ENCODE measurements around the gene HERPUD1. TPM values are rescaled to one million over a fixed set of nuclear protein-coding genes. Genes with fewer than 3 reads are reported as not detected.
"Not testable (repeated sequence)": the region's sequence is repeated elsewhere in the genome, so short reads cannot be mapped to it uniquely, and the experiment has no call there.

Gene HERPUD1
- total RNA-seq, 1 experiment from 2014 or later, result 45.2 TPM

DNA sequence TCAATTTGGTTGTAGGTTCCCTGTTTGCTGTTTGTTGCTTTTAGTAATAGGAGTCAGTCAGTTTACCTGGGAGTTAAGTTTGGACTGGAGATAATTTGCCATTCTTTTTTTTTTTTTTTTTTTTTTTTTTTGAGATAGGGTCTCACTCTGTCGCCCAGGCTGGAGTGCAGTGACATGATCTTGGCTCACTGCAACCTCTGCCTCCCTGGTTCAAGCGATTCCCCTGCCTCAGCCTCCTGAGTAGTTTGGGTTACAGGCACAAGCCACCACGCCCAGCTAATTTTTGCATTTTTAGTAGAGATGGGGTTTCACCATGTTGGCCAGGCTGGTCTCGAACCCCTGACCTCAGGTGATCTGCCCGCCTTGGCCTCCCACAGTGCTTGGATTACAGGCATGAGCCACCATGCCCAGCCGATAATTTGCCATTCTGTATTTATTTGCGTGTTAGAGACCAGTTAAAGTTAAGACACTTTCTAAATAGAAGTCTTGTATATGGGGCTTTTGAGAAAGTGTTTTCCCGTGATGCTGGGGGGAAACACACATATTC, 2.7 kb downstream of the HERPUD1 start:
- H3K27me3 ChIP-seq (ENCODE audit: control insufficient read depth, insufficient read depth, low read length); CTCF ChIA-PET; ATAC-seq; BruUV-seq (replicated peaks); in situ Hi-C loops (cut with HindIII; ENCODE audit: low pct_unique_long_range_greater_than_20kb, low sequenced_read_pairs); H3K4me1 ChIP-seq (ENCODE audit: control insufficient read depth, insufficient read depth, low read length); POLR2A ChIA-PET; H3K27ac ChIP-seq (ENCODE audit: low read length); DNase-seq (ENCODE audit: low read depth, low spot score); H3K9me3 ChIP-seq (ENCODE audit: control insufficient read depth, insufficient read depth, low read depth, low read length): not testable (repeated sequence)
- intact Hi-C loops (cut with micrococcal nuclease; ENCODE audit: unreplicated experiment), result loop anchor here (10.0 kb wide), 1 partner anchor 60 kb away; no protein-coding TSS in a partner anchor
- peaks cover 32% of the 10 kb centered on the region for H3K36me3 ChIP-seq (ENCODE audit: control insufficient read depth, insufficient read depth, low read length)
- peak overlapping the region; percentile 91 to 95 for H3K4me3 ChIP-seq (ENCODE audit: low read depth in 2 of 2, low read length in 2 of 2)

DNA sequence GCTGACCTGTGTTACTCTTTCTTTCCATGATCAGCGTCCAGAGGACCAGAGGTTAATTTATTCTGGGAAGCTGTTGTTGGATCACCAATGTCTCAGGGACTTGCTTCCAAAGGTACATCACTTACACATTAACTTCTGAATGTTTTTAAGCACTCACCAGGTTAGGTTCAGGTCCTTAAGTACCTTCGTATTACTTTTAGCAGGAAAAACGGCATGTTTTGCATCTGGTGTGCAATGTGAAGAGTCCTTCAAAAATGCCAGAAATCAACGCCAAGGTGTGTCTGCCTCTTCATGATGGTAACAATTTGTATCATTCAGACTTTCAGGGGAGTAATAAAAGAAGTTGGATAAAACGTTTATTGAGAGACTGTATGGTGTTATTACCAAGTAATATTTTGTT, 3.3 kb downstream of the HERPUD1 start:
- H3K27me3 ChIP-seq (ENCODE audit: control insufficient read depth, insufficient read depth, low read length), result no peaks in the 10 kb centered on the region
- ChIA-PET POLR2A (no interaction called here), CTCF (no interaction called here)
- H3K36me3 ChIP-seq (ENCODE audit: control insufficient read depth, insufficient read depth, low read length), result peaks cover 32% of the 10 kb centered on the region
- H3K27ac ChIP-seq (ENCODE audit: low read length), result no peak overlapping the region
- intact Hi-C loops (cut with micrococcal nuclease; ENCODE audit: unreplicated experiment) (loop anchor here (10.0 kb wide), 1 partner anchor 60 kb away; no protein-coding TSS in a partner anchor), in situ Hi-C loops (cut with HindIII; ENCODE audit: low pct_unique_long_range_greater_than_20kb, low sequenced_read_pairs) (no loop called here)
- H3K9me3 ChIP-seq (ENCODE audit: control insufficient read depth, insufficient read depth, low read depth, low read length), result no peaks in the 10 kb centered on the region
- DNase-seq (ENCODE audit: low read depth, low spot score) (no peak), ATAC-seq (no peak)
- TF ChIP-seq, protein P1, sequence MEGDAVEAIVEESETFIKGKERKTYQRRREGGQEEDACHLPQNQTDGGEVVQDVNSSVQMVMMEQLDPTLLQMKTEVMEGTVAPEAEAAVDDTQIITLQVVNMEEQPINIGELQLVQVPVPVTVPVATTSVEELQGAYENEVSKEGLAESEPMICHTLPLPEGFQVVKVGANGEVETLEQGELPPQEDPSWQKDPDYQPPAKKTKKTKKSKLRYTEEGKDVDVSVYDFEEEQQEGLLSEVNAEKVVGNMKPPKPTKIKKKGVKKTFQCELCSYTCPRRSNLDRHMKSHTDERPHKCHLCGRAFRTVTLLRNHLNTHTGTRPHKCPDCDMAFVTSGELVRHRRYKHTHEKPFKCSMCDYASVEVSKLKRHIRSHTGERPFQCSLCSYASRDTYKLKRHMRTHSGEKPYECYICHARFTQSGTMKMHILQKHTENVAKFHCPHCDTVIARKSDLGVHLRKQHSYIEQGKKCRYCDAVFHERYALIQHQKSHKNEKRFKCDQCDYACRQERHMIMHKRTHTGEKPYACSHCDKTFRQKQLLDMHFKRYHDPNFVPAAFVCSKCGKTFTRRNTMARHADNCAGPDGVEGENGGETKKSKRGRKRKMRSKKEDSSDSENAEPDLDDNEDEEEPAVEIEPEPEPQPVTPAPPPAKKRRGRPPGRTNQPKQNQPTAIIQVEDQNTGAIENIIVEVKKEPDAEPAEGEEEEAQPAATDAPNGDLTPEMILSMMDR (IDR thresholded peaks at IDR 0.05), result no peak
- no peak for TF ChIP-seq SIN3A (IDR thresholded peaks at IDR 0.05; ENCODE audit: borderline replicate concordance, insufficient read depth, low read depth, low read length)
- no peak for TF ChIP-seq POLR2AphosphoS5 (IDR thresholded peaks at IDR 0.05; ENCODE audit: low read depth, low read length)
- no peak for TF ChIP-seq TCF7L2 (IDR thresholded peaks at IDR 0.05; ENCODE audit: low read depth, low read length)
- TF ChIP-seq, protein P2, sequence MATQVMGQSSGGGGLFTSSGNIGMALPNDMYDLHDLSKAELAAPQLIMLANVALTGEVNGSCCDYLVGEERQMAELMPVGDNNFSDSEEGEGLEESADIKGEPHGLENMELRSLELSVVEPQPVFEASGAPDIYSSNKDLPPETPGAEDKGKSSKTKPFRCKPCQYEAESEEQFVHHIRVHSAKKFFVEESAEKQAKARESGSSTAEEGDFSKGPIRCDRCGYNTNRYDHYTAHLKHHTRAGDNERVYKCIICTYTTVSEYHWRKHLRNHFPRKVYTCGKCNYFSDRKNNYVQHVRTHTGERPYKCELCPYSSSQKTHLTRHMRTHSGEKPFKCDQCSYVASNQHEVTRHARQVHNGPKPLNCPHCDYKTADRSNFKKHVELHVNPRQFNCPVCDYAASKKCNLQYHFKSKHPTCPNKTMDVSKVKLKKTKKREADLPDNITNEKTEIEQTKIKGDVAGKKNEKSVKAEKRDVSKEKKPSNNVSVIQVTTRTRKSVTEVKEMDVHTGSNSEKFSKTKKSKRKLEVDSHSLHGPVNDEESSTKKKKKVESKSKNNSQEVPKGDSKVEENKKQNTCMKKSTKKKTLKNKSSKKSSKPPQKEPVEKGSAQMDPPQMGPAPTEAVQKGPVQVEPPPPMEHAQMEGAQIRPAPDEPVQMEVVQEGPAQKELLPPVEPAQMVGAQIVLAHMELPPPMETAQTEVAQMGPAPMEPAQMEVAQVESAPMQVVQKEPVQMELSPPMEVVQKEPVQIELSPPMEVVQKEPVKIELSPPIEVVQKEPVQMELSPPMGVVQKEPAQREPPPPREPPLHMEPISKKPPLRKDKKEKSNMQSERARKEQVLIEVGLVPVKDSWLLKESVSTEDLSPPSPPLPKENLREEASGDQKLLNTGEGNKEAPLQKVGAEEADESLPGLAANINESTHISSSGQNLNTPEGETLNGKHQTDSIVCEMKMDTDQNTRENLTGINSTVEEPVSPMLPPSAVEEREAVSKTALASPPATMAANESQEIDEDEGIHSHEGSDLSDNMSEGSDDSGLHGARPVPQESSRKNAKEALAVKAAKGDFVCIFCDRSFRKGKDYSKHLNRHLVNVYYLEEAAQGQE (IDR thresholded peaks at IDR 0.05; ENCODE audit: insufficient read depth in 1 of 2, low read depth in 2 of 2, low read length in 1 of 2), result no peak
- H3K4me1 ChIP-seq (ENCODE audit: control insufficient read depth, insufficient read depth, low read length), result peaks cover 4% of the 10 kb centered on the region
- BruUV-seq (replicated peaks), result no TSS peak
- peak overlapping the region in 1 of 2 experiments; percentile 91; a peak in 2 of 4 replicates for H3K4me3 ChIP-seq (ENCODE audit: low read depth in 2 of 2, low read length in 2 of 2)

GRCh38 chr16:56936491-56936890, 4.5 kb downstream of the HERPUD1 start:
- Histone ChIP-seq H3K4me3 (ENCODE audit: low read depth in 2 of 2, low read length in 2 of 2) (no peak overlapping the region), H3K27me3 (ENCODE audit: control insufficient read depth, insufficient read depth, low read length) (no peaks in the 10 kb centered on the region), H3K27ac (ENCODE audit: low read length) (peak overlapping the region; percentile 34; the same call in 1 of the 2 replicates), H3K4me1 (ENCODE audit: control insufficient read depth, insufficient read depth, low read length) (peaks cover under 1% of the 10 kb centered on the region), H3K36me3 (ENCODE audit: control insufficient read depth, insufficient read depth, low read length) (peaks cover 32% of the 10 kb centered on the region), H3K9me3 (ENCODE audit: control insufficient read depth, insufficient read depth, low read depth, low read length) (no peaks in the 10 kb centered on the region)
- BruUV-seq (replicated peaks), result no TSS peak
- DNase-seq (ENCODE audit: low read depth, low spot score), result no peak
- ChIA-PET POLR2A (no interaction called here), CTCF (no interaction called here)
- intact Hi-C loops (cut with micrococcal nuclease; ENCODE audit: unreplicated experiment), result loop anchor here (10.0 kb wide), 1 partner anchor 62 kb away; no protein-coding TSS in a partner anchor
- in situ Hi-C loops (cut with HindIII; ENCODE audit: low pct_unique_long_range_greater_than_20kb, low sequenced_read_pairs), result no loop called here
- TF ChIP-seq, protein P1 (IDR thresholded peaks at IDR 0.05), result no peak
- TF ChIP-seq, protein P2 (IDR thresholded peaks at IDR 0.05; ENCODE audit: insufficient read depth in 1 of 2, low read depth in 2 of 2, low read length in 1 of 2), result no peak
- TF ChIP-seq POLR2AphosphoS5 (IDR thresholded peaks at IDR 0.05; ENCODE audit: low read depth, low read length), result no peak
- no peak for TF ChIP-seq SIN3A (IDR thresholded peaks at IDR 0.05; ENCODE audit: borderline replicate concordance, insufficient read depth, low read depth, low read length)
- no peak for TF ChIP-seq TCF7L2 (IDR thresholded peaks at IDR 0.05; ENCODE audit: low read depth, low read length)
- no peak for ATAC-seq
